HEK293T (cell line): ENCODE results near the gene BMAL2.

Experiments used
- BHLHE40 ChIP-seq: fragments of 450-650 bp; IDR thresholded peaks from 2 replicates; pipeline ENCODE4 v1.6.1; 2016; ENCODE audit warnings: mild to moderate bottlenecking, moderate library complexity, borderline replicate concordance
- FOXA1 ChIP-seq: fragments of 450-650 bp; IDR thresholded peaks from 2 replicates; pipeline ENCODE4 v1.6.1; 2016; ENCODE audit warnings: mild to moderate bottlenecking
- FOXM1 ChIP-seq: fragments of 450-650 bp; IDR thresholded peaks from 2 replicates; pipeline ENCODE4 v1.6.1; 2017; ENCODE audit warnings: mild to moderate bottlenecking, borderline replicate concordance
- PKNOX1 ChIP-seq: fragments of 450-650 bp; IDR thresholded peaks from 2 replicates; pipeline ENCODE4 v1.6.1; 2016
- SP1 ChIP-seq: fragments of 450-650 bp; IDR thresholded peaks from 2 replicates; pipeline ENCODE4 v1.6.1; 2017
- ZNF384 ChIP-seq: fragments of 450-650 bp; IDR thresholded peaks from 2 replicates; pipeline ENCODE4 v1.6.1; 2016

DNA sequence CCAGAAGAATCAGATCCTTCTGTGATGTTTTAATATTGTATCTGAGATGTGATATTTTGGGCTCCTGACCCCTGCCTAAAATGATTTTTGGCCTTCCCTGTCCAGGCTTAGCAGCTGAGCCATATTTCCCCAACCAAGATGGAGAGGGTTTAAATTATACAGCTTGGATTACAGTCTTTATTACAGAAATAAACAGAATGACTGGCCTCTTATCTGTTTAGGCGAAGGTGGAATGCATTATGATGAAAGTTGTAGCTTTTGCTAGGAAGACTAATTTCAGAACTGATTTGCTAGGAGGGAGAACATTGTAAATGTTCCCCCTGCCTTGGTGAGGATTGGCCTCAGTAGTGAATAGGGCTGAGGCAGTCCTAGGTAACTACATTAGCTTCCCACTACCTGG, 23.3 kb downstream of the BMAL2 start:
- TF ChIP-seq FOXM1, result no peak
- TF ChIP-seq BHLHE40, result no peak
- no peak for TF ChIP-seq FOXA1
- no peak for TF ChIP-seq SP1
- TF ChIP-seq PKNOX1, result no peak
- no peak for TF ChIP-seq ZNF384
